ENCODE data around the gene TOP2A.

- no peak for TF ChIP-seq CTCF (IDR thresholded peaks at IDR 0.05 in 2 of 3, conservative IDR thresholded peaks at IDR 0.05 in 1 of 3; ENCODE audit: borderline replicate concordance in 1 of 3, insufficient read depth in 1 of 3, low read depth in 2 of 3, low read length in 2 of 3)
- no peak for TF ChIP-seq POLR2A (IDR thresholded peaks at IDR 0.05; ENCODE audit: borderline replicate concordance, extremely low read depth, insufficient read depth, insufficient read length)
- TF ChIP-seq CEBPB (IDR thresholded peaks at IDR 0.05; ENCODE audit: low read depth): no peak
- no peak for TF ChIP-seq MAX (IDR thresholded peaks at IDR 0.05)
- no peak for TF ChIP-seq ZNF274 (IDR thresholded peaks at IDR 0.05; ENCODE audit: low read depth, low read length)
- no peak for TF ChIP-seq ELF1 (IDR thresholded peaks at IDR 0.05; ENCODE audit: borderline replicate concordance, low read depth)
- no peak for TF ChIP-seq RAD21 (IDR thresholded peaks at IDR 0.05; ENCODE audit: low read depth)
- no peak for TF ChIP-seq POLR2AphosphoS5 (IDR thresholded peaks at IDR 0.05; ENCODE audit: low read depth, low read length)
- no peak for TF ChIP-seq TCF7L2 (IDR thresholded peaks at IDR 0.05; ENCODE audit: borderline replicate concordance, extremely low read depth, insufficient read depth, insufficient read length)
- TF ChIP-seq SRF (IDR thresholded peaks at IDR 0.05; ENCODE audit: low read depth): no peak
- no peak for TF ChIP-seq EGR1 (IDR thresholded peaks at IDR 0.05; ENCODE audit: low read depth)
- TF ChIP-seq REST (IDR thresholded peaks at IDR 0.05; ENCODE audit: low read depth): no peak
- TF ChIP-seq EZH2 (IDR thresholded peaks at IDR 0.05): no peak
Observed at GRCh38 chr17:40425741-40426140, 8.0 kb upstream of the TOP2A start.
